Transverse colon (tissue), 4 donors: ENCODE data around the gene PKP4.
"Not testable (repeated sequence)": the region's sequence is repeated elsewhere in the genome, so short reads cannot be mapped to it uniquely, and the experiment has no call there.

Experiments used
- CTCF ChIP-seq, 5 experiments: fragments of 200-600 bp in 3 of 5; fragments of 450-650 bp in 2 of 5; sonication (generic) in 3 of 5; IDR thresholded peaks; 1 replicate in 2 of 5; 2 replicates in 3 of 5; pipeline ENCODE4 v1.5.1; 2016 to 2017; ENCODE audit warnings: antibody characterized with exemption in 5 of 5, inconsistent platforms in 3 of 5, mild to moderate bottlenecking in 2 of 5, moderate library complexity in 1 of 5
- EP300 ChIP-seq: sonication (generic); formaldehyde crosslinking; IDR thresholded peaks from one replicate; pipeline ENCODE4 v1.6.1; 2017; ENCODE audit warnings: antibody characterized with exemption, low read depth
- POLR2A ChIP-seq: fragments of 450-650 bp; IDR thresholded peaks from one replicate; pipeline ENCODE4 v1.6.1; 2016; ENCODE audit warnings: antibody characterized with exemption, mild to moderate bottlenecking, moderate library complexity
- POLR2AphosphoS5 ChIP-seq, 3 donors: sonication (generic); formaldehyde crosslinking; IDR thresholded peaks; one replicate each; pipeline ENCODE4 v1.6.1; 2016; ENCODE audit warnings: antibody characterized with exemption in 3 of 3

- not testable (repeated sequence) for TF ChIP-seq POLR2AphosphoS5 (IDR thresholded peaks at IDR 0.05); CTCF (IDR thresholded peaks at IDR 0.05); POLR2A; EP300
Measured at GRCh38 chr2:158473300-158473699, 16.5 kb downstream of the PKP4 start.
